ENCODE results near the gene TAS2R43.
"Not testable (repeated sequence)": the region's sequence is repeated elsewhere in the genome, so short reads cannot be mapped to it uniquely, and the experiment has no call there.

Gene TAS2R43

DNA sequence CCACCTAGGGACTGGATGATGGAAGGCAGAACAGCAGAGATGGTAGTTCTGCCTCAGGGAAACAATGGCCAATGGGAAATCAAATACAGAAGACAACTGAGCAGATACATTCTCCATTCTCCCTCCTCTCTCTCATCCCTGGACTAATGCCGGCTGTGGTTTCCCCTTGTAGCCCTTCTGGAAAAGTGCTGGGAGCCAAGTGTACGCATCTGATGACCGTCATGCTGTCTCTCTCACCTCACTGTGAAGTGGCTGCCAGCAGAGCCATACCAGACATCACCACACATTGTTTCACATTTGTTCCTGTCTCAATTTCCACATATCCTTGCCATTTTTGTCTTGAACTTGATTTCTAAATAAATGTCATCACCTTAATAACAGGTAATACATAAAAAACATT is 33.1 kb downstream of the TAS2R43 start:
- no peak for DNase-seq

DNA sequence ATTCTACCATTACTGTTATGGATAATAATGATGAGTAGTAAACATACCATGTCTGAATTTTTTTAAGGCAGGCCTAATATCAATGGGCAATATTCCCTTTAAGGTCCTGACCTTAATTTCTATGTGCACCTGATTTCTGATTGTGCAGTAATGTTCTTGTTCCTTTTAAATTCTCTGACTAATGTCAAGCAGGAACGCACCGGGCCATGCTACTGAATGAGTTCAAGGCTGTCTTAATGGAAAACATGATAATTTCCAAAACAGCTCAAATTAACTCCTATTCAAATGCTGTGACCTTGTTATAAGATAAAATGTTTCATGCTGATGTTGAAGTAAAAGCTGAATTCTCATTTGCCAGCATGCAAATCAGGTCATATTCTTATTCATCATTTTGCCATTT is 36.8 kb downstream of the TAS2R43 start:
- no peak for DNase-seq

DNA sequence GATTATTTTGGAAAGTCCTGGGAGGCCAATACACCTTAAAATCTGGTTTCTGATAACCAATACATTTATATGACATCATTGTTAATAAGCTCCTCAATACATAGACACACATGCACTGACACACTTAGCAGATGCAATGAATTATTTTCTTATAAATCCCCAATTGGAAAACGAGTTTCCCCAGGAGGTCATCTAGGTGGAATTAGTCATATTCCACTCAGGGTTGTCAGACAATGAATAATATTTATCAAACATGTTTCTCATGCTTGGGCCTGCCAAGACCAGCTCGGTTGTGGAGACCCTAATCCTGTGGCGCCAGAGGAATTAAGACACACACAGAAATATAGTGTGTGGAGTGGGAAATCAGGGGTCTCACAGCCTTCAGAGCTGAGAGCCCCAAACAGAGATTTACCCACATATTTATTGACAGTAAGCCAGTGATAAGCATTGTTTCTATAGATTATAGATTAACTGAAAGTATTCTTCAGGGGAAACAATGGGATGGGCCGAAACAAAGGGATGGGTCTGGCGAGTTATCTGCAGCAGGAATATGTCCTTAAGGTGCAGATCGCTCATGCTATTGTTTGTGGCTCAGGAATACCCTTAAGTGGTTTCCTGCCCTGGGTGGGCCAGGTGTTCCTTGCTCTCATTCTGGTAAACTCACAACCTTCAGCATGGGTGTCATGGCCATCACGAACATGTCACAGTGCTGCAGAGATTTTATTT is 42.1 kb downstream of the TAS2R43 start:
- DNase-seq: not testable (repeated sequence)

DNA sequence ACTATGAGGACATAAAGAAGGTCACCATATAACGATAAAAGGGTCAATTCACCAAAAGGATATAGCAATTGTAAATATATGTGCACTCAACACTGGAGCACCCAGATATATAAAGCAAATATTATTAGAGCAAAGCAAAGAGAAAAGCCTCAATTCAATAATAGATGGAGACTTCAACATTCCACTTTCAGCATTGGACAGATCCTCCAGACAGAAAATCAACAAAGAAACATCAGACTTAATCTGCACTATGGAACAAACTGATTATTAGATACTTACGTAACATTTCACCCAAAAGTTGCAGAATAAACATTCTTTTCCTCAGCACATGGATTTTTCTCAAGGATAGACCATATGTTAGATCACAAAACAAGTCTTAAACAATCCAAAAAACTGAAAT is 50.7 kb downstream of the TAS2R43 start:
- not testable (repeated sequence) for DNase-seq
